ENCODE data around the gene S100A2.

Gene S100A2

GRCh38 chr1:153565529-153566374 is at the start of gene S100A2:
TSS of gene S100A2 (minus strand) at chr1:153565844. CDS start at chr1:153563877, 1,967 bp downstream.
- H3K4me1 Mint-ChIP-seq (ENCODE audit: low read depth), result peaks cover 52% of the 10 kb centered on the region
- peak within 1 kb of the TSS; percentile 98 for H3K27ac Mint-ChIP-seq
- peak within 1 kb of the TSS; percentile 76 for H3K4me3 Mint-ChIP-seq

GRCh38 chr1:153615406-153615805 is 49.8 kb upstream of the S100A2 start:
- H3K4me1 Mint-ChIP-seq (ENCODE audit: low read depth), result peaks cover 4% of the 10 kb centered on the region
- no peak overlapping the region for H3K4me3 Mint-ChIP-seq
- no peak overlapping the region for H3K27ac Mint-ChIP-seq

More at GRCh38 chr1:153565529-153566374, at the start of gene S100A2:
- H3K27me3 Mint-ChIP-seq, result peaks cover 4% of the 10 kb centered on the region
- H3K9me3 Mint-ChIP-seq, result no peaks in the 10 kb centered on the region
- H3K36me3 Mint-ChIP-seq (ENCODE audit: low read depth), result no peaks in the 10 kb centered on the region

GRCh38 chr1:153614906-153615305 is 49.3 kb upstream of the S100A2 start:
- Mint-ChIP-seq H3K27me3 (no peaks in the 10 kb centered on the region), H3K4me3 (no peak overlapping the region), H3K27ac (no peak overlapping the region), H3K4me1 (ENCODE audit: low read depth) (peaks cover 4% of the 10 kb centered on the region), H3K36me3 (ENCODE audit: low read depth) (no peaks in the 10 kb centered on the region), H3K9me3 (no peaks in the 10 kb centered on the region)

More at GRCh38 chr1:153615406-153615805, 49.8 kb upstream of the S100A2 start:
- Mint-ChIP-seq H3K27me3 (no peaks in the 10 kb centered on the region), H3K9me3 (no peaks in the 10 kb centered on the region), H3K36me3 (ENCODE audit: low read depth) (no peaks in the 10 kb centered on the region)

GRCh38 chr1:153614189-153614900 is 48.7 kb upstream of the S100A2 start:
- H3K4me1 Mint-ChIP-seq (ENCODE audit: low read depth), result peaks cover 4% of the 10 kb centered on the region

GRCh38 chr1:153613406-153613805 is 47.8 kb upstream of the S100A2 start:
- Mint-ChIP-seq H3K27me3 (no peaks in the 10 kb centered on the region), H3K36me3 (ENCODE audit: low read depth) (no peaks in the 10 kb centered on the region), H3K27ac (no peak overlapping the region), H3K9me3 (no peaks in the 10 kb centered on the region), H3K4me1 (ENCODE audit: low read depth) (peaks cover 4% of the 10 kb centered on the region), H3K4me3 (no peak overlapping the region)

More at GRCh38 chr1:153614189-153614900, 48.7 kb upstream of the S100A2 start:
- no peaks in the 10 kb centered on the region for H3K36me3 Mint-ChIP-seq (ENCODE audit: low read depth)
- no peak overlapping the region for H3K4me3 Mint-ChIP-seq
- H3K27me3 Mint-ChIP-seq, result no peaks in the 10 kb centered on the region
- H3K27ac Mint-ChIP-seq, result no peak overlapping the region
- no peaks in the 10 kb centered on the region for H3K9me3 Mint-ChIP-seq

GRCh38 chr1:153612755-153613331 is 47.2 kb upstream of the S100A2 start, which contains the start of gene S100A16:
TSS of gene S100A16 (minus strand) at chr1:153613137. CDS start at chr1:153608151, 4,986 bp downstream.
- H3K27ac Mint-ChIP-seq, result no peak within 1 kb of the TSS
- no peaks in the 10 kb centered on the region for H3K9me3 Mint-ChIP-seq
- H3K4me3 Mint-ChIP-seq, result no peak within 1 kb of the TSS
- peaks cover 4% of the 10 kb centered on the region for H3K4me1 Mint-ChIP-seq (ENCODE audit: low read depth)
- H3K36me3 Mint-ChIP-seq (ENCODE audit: low read depth), result no peaks in the 10 kb centered on the region
- no peaks in the 10 kb centered on the region for H3K27me3 Mint-ChIP-seq

GRCh38 chr1:153612111-153612754 is 46.6 kb upstream of the S100A2 start:
- Mint-ChIP-seq H3K36me3 (ENCODE audit: low read depth) (no peaks in the 10 kb centered on the region), H3K4me3 (no peak overlapping the region), H3K27ac (no peak overlapping the region), H3K9me3 (no peaks in the 10 kb centered on the region), H3K27me3 (no peaks in the 10 kb centered on the region), H3K4me1 (ENCODE audit: low read depth) (peaks cover 4% of the 10 kb centered on the region)

- Mint-ChIP-seq H3K4me1 (ENCODE audit: low read depth) (peaks cover 4% of the 10 kb centered on the region), H3K27ac (no peak overlapping the region), H3K4me3 (no peak overlapping the region), H3K9me3 (no peaks in the 10 kb centered on the region), H3K36me3 (ENCODE audit: low read depth) (no peaks in the 10 kb centered on the region), H3K27me3 (no peaks in the 10 kb centered on the region)
Measured at GRCh38 chr1:153611356-153611755, 45.7 kb upstream of the S100A2 start.

- peaks cover under 1% of the 10 kb centered on the region for H3K4me1 Mint-ChIP-seq (ENCODE audit: low read depth)
- H3K27ac Mint-ChIP-seq, result no peak overlapping the region
- H3K27me3 Mint-ChIP-seq, result no peaks in the 10 kb centered on the region
- H3K9me3 Mint-ChIP-seq, result no peaks in the 10 kb centered on the region
- H3K4me3 Mint-ChIP-seq, result no peak overlapping the region
- no peaks in the 10 kb centered on the region for H3K36me3 Mint-ChIP-seq (ENCODE audit: low read depth)
Measured at GRCh38 chr1:153610811-153611301, 45.2 kb upstream of the S100A2 start.

- H3K4me1 Mint-ChIP-seq (ENCODE audit: low read depth), result no peaks in the 10 kb centered on the region
- H3K27ac Mint-ChIP-seq, result peak overlapping the region; percentile 57
- no peaks in the 10 kb centered on the region for H3K27me3 Mint-ChIP-seq
- no peaks in the 10 kb centered on the region for H3K9me3 Mint-ChIP-seq
- H3K4me3 Mint-ChIP-seq, result no peak overlapping the region
- no peaks in the 10 kb centered on the region for H3K36me3 Mint-ChIP-seq (ENCODE audit: low read depth)
Measured at GRCh38 chr1:153610334-153610733, 44.7 kb upstream of the S100A2 start.

GRCh38 chr1:153609585-153609907 is 43.9 kb upstream of the S100A2 start:
- H3K27me3 Mint-ChIP-seq, result no peaks in the 10 kb centered on the region
- H3K27ac Mint-ChIP-seq, result no peak overlapping the region

GRCh38 chr1:153608742-153609584 is 43.3 kb upstream of the S100A2 start:
- no peaks in the 10 kb centered on the region for H3K9me3 Mint-ChIP-seq
- H3K36me3 Mint-ChIP-seq (ENCODE audit: low read depth), result no peaks in the 10 kb centered on the region
- no peak overlapping the region for H3K4me3 Mint-ChIP-seq
- H3K27me3 Mint-ChIP-seq, result no peaks in the 10 kb centered on the region
- H3K27ac Mint-ChIP-seq, result no peak overlapping the region
- no peaks in the 10 kb centered on the region for H3K4me1 Mint-ChIP-seq (ENCODE audit: low read depth)

More at GRCh38 chr1:153609585-153609907, 43.9 kb upstream of the S100A2 start:
- H3K4me1 Mint-ChIP-seq (ENCODE audit: low read depth), result no peaks in the 10 kb centered on the region
- H3K4me3 Mint-ChIP-seq, result no peak overlapping the region
- no peaks in the 10 kb centered on the region for H3K9me3 Mint-ChIP-seq
- H3K36me3 Mint-ChIP-seq (ENCODE audit: low read depth), result no peaks in the 10 kb centered on the region

GRCh38 chr1:153608089-153608682 is 42.5 kb upstream of the S100A2 start:
- Mint-ChIP-seq H3K27ac (no peak overlapping the region), H3K4me1 (ENCODE audit: low read depth) (no peaks in the 10 kb centered on the region), H3K27me3 (no peaks in the 10 kb centered on the region)

More at GRCh38 chr1:153608089-153608682, 42.5 kb upstream of the S100A2 start:
- no peak overlapping the region for H3K4me3 Mint-ChIP-seq
- no peaks in the 10 kb centered on the region for H3K9me3 Mint-ChIP-seq
- no peaks in the 10 kb centered on the region for H3K36me3 Mint-ChIP-seq (ENCODE audit: low read depth)
